ENCODE results near the gene NECTIN4.

- TF ChIP-seq, protein P1, sequence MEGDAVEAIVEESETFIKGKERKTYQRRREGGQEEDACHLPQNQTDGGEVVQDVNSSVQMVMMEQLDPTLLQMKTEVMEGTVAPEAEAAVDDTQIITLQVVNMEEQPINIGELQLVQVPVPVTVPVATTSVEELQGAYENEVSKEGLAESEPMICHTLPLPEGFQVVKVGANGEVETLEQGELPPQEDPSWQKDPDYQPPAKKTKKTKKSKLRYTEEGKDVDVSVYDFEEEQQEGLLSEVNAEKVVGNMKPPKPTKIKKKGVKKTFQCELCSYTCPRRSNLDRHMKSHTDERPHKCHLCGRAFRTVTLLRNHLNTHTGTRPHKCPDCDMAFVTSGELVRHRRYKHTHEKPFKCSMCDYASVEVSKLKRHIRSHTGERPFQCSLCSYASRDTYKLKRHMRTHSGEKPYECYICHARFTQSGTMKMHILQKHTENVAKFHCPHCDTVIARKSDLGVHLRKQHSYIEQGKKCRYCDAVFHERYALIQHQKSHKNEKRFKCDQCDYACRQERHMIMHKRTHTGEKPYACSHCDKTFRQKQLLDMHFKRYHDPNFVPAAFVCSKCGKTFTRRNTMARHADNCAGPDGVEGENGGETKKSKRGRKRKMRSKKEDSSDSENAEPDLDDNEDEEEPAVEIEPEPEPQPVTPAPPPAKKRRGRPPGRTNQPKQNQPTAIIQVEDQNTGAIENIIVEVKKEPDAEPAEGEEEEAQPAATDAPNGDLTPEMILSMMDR (IDR thresholded peaks at IDR 0.05): no peak
- TF ChIP-seq POLR2AphosphoS5 (IDR thresholded peaks at IDR 0.05; ENCODE audit: insufficient read depth in 1 of 2, low read depth in 1 of 2): no peak
- TF ChIP-seq POLR2A (IDR thresholded peaks at IDR 0.05): no peak
Measured at GRCh38 chr1:161100556-161100955, 11.2 kb upstream of the NECTIN4 start.

Measured in vagina (tissue), 2 donors.